Tibial artery (tissue), 4 donors: Measurements from ENCODE around the gene MRPS18C.
"Not testable (repeated sequence)": the region's sequence is repeated elsewhere in the genome, so short reads cannot be mapped to it uniquely, and the experiment has no call there.

Experiments
- DNase-seq, 2 donors: peaks; one replicate each; pipeline ENCODE4 v3.0.0-alpha.2; 2019
- H3K27ac ChIP-seq, 2 donors: fragments of 200-600 bp; sonication (generic) in 1 of 2; 1 replicate in 1 of 2; 2 replicates in 1 of 2; pipeline ENCODE4 v1.5.1; 2018 to 2019; ENCODE audit warnings: mild to moderate bottlenecking in 1 of 2
- H3K27me3 ChIP-seq, 2 donors: fragments of 200-600 bp; sonication (generic) in 1 of 2; one replicate each; pipeline versions ENCODE4 v1.5.1 to v1.6.0; 2016 to 2019
- H3K36me3 ChIP-seq, 3 donors: fragments of 200-600 bp; sonication (generic) in 2 of 3; one replicate each; pipeline ENCODE4 v1.5.1; 2016 to 2019; ENCODE audit warnings: mild to moderate bottlenecking in 2 of 3
- H3K4me1 ChIP-seq, 4 donors: fragments of 200-600 bp; sonication (generic) in 2 of 4; 1 replicate in 3 of 4; 2 replicates in 1 of 4; pipeline ENCODE4 v1.5.1; 2016 to 2019
- H3K4me3 ChIP-seq, 2 donors: fragments of 200-600 bp; sonication (generic) in 1 of 2; 1 replicate in 1 of 2; 2 replicates in 1 of 2; pipeline ENCODE4 v1.5.1; 2018 to 2019; ENCODE audit warnings: mild to moderate bottlenecking in 2 of 2
- H3K9me3 ChIP-seq, 3 donors: fragments of 200-600 bp; sonication (generic) in 1 of 3; one replicate each; pipeline ENCODE4 v1.5.1; 2016 to 2019
- CTCF ChIP-seq, 2 experiments: fragments of 200-600 bp in 1 of 2; fragments of 450-650 bp in 1 of 2; IDR thresholded peaks; one replicate each; pipeline ENCODE4 v1.5.1; 2017 to 2019; ENCODE audit warnings: antibody characterized with exemption in 2 of 2, mild to moderate bottlenecking in 1 of 2, moderate library complexity in 1 of 2
- intact Hi-C: fragments of 100-400 bp; cut with DNase I; formaldehyde crosslinking; loops from one replicate; pipeline ENCODE4 v1.15.0; 2023; ENCODE audit warnings: low total_unique reads

MRPS18C gene

GRCh38 chr4:83498187-83498586 lies 42.3 kb downstream of the MRPS18C start:
- Histone ChIP-seq H3K4me3 (no peak overlapping the region), H3K27ac (no peak overlapping the region), H3K36me3 (no peaks in the 10 kb centered on the region), H3K9me3 (no peaks in the 10 kb centered on the region), H3K27me3 (no peaks in the 10 kb centered on the region), H3K4me1 (no peaks in the 10 kb centered on the region)
- intact Hi-C loops = no loop called here
- TF ChIP-seq CTCF (IDR thresholded peaks at IDR 0.05) = no peak
- no peak for DNase-seq

GRCh38 chr4:83501671-83502070 lies 45.8 kb downstream of the MRPS18C start:
- H3K36me3 ChIP-seq, intact Hi-C loops, H3K27ac ChIP-seq, H3K9me3 ChIP-seq, H3K4me3 ChIP-seq, H3K27me3 ChIP-seq, H3K4me1 ChIP-seq, DNase-seq: not testable (repeated sequence)

- Histone ChIP-seq H3K27ac (no peak overlapping the region), H3K4me3 (no peak overlapping the region), H3K27me3 (no peaks in the 10 kb centered on the region), H3K36me3 (no peaks in the 10 kb centered on the region), H3K4me1 (no peaks in the 10 kb centered on the region), H3K9me3 (no peaks in the 10 kb centered on the region)
- no peak for DNase-seq
- TF ChIP-seq CTCF (IDR thresholded peaks at IDR 0.05) = no peak
- intact Hi-C loops = no loop called here
Observed at GRCh38 chr4:83503974-83504373, 48.1 kb downstream of the MRPS18C start.

- no peak for TF ChIP-seq CTCF (IDR thresholded peaks at IDR 0.05)
- no peak overlapping the region for H3K27ac ChIP-seq
- H3K36me3 ChIP-seq = no peaks in the 10 kb centered on the region
- no peak overlapping the region for H3K4me3 ChIP-seq
- intact Hi-C loops = no loop called here
- no peaks in the 10 kb centered on the region for H3K27me3 ChIP-seq
- no peaks in the 10 kb centered on the region for H3K4me1 ChIP-seq
- H3K9me3 ChIP-seq = no peaks in the 10 kb centered on the region
- DNase-seq = no peak
Observed at GRCh38 chr4:83504503-83504902, 48.6 kb downstream of the MRPS18C start.

GRCh38 chr4:83504996-83505395 lies 49.1 kb downstream of the MRPS18C start:
- Histone ChIP-seq H3K4me3 (no peak overlapping the region), H3K9me3 (no peaks in the 10 kb centered on the region), H3K27ac (no peak overlapping the region), H3K27me3 (no peaks in the 10 kb centered on the region), H3K4me1 (no peaks in the 10 kb centered on the region), H3K36me3 (no peaks in the 10 kb centered on the region)
- intact Hi-C loops = no loop called here
- no peak for TF ChIP-seq CTCF (IDR thresholded peaks at IDR 0.05)
- DNase-seq = no peak

GRCh38 chr4:83509156-83509585 lies 53.3 kb downstream of the MRPS18C start:
- DNase-seq = peak in 1 of 2 donors; percentile 59
- H3K4me3 ChIP-seq, H3K9me3 ChIP-seq, H3K36me3 ChIP-seq, intact Hi-C loops, H3K4me1 ChIP-seq, H3K27me3 ChIP-seq, H3K27ac ChIP-seq: not testable (repeated sequence)
- TF ChIP-seq CTCF (IDR thresholded peaks at IDR 0.05) = peak; percentile 56 to 67
